GM19467 (cell line): Measurements from ENCODE around the gene ANKS6.

ENCODE experiments used
- ATAC-seq: cut with Tn5 transposase; IDR thresholded peaks from one replicate; pipeline ENCODE4 v1.9.1; 2021; ENCODE audit warnings: mild to moderate bottlenecking, moderate library complexity; ENCODE audit not compliant: unreplicated experiment

ANKS6 gene

GRCh38 chr9:98815391-98815951, 19.1 kb upstream of the ANKS6 start:
- no peak for ATAC-seq

DNA sequence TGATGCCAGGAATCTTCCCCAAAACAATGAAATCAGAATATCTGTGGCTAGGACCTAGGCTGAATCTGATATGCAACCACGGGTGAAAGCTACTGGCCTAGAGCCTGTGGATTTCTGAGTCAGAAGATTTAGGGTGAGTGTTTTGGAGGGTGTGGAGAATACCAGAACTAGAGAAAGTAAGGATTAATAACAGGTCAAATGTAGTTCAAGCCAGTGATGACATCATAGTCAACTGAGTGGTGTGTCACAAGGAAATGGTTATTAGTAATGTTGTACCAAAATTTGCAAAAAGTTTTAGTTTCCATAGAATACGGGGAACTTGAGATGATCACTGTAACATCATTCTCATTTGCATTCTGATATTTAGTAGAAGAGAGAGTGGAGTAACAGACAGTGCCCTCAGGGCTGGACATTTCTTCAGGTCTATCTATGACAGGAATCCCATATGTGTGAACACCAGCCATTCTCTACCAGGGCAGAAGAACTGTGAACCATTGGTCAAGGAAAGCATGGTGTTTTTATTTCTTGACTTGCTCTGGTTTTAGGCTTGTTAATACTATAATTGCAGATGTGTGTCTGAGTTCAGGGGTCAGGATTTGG, 14.8 kb upstream of the ANKS6 start:
- ATAC-seq: no peak

DNA sequence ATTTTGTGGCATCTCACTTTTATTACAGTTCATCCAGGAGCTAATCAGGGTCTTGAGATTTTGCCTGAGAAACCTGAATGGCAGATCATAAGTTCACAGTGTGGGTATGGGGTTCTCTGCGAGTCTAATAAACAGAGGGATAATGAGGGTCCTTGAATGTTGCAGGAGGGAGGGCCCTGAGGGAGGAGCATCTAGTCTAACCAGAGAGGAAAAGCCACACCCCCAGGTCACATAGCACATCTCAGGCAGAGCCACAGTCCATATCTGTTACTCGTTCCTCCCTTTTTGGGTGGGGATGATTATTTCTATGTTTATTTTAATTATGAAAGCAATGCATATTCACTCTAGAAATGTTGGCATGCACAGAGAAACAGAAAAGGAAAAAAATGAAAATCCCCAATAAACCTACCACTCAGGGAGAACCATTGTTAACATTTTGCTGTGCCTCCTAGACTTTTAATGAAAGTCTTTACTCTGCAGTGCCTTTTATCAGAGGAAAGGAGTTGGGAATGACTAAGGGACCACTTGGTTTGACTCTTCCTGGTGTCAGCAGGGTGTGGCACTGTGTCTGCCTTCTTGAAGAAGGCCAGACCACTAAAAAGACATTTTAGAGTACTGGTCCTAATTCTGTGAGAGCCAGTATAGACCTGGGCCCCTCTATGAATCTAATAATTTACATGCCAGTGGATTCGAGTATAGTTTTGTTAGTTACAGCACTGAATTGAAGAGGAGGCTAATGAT, 13.9 kb upstream of the ANKS6 start:
- ATAC-seq: no peak

DNA sequence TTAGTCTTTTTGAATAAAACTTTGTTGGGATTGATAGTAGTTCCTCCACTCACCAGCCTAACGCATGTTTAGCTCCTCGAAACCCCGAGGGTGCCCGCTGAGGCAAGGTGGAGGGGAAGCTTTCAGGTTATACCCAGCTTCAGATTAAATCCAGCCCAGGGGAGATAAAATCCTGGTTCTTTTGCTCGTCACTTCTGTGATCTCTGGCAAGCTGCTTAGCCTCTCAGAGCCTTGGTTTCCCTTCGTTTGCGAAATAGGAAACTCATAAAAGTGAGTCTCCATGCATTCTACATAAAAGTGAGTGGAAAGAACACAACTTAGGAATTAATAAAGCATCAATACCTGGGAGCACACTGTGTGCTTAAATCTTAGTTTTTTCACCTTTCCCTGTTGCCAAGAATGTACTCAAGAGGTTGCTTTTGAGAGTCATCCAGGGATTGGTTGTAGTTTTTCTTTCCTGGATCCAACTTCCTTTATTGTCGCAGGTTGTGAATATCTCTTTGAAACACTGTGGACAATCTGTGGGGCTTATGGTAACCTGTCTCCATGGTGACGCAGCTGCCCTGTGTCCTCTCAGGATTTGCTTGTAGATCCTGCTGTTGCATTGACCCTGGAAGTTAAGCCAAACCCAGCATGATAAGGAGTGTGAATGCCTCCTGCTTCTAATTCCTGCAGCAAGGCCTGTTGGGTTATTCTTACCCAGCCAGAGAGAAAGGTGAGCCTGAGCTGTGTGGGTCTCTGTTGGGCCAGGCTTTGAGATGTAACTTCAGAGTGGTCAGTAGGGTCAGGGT, 13.2 kb upstream of the ANKS6 start:
- no peak for ATAC-seq

DNA sequence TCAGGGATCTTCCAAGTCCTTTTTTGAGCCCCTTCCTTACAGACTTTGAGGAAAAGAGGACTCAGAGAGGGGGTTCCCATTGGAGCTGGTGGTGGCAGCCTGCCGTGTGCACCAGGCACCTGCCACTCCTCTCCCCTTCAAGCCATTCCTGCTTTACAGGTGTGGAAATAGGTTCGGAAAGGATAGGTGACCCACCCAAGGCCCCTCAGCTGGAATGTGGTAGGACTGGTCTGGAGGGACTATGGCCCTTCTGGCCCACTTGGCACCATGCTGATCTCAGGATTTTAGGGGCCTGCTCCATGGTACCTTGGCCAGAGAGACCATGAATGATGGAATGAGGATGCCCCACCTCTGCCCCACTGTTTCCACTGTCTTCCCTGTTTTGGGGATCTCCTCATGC, 12.5 kb upstream of the ANKS6 start:
- no peak for ATAC-seq

GRCh38 chr9:98808411-98808815, 12.1 kb upstream of the ANKS6 start:
- ATAC-seq: no peak

GRCh38 chr9:98807814-98808195, 11.4 kb upstream of the ANKS6 start:
- no peak for ATAC-seq

GRCh38 chr9:98807070-98807813, 10.9 kb upstream of the ANKS6 start, which contains the start of gene GALNT12:
Gene GALNT12 (plus strand): TSS chr9:98807670. CDS start chr9:98807699, 29 bp downstream.
- ATAC-seq: no peak

- no peak for ATAC-seq
Measured at GRCh38 chr9:98806394-98807035, 10.2 kb upstream of the ANKS6 start.

DNA sequence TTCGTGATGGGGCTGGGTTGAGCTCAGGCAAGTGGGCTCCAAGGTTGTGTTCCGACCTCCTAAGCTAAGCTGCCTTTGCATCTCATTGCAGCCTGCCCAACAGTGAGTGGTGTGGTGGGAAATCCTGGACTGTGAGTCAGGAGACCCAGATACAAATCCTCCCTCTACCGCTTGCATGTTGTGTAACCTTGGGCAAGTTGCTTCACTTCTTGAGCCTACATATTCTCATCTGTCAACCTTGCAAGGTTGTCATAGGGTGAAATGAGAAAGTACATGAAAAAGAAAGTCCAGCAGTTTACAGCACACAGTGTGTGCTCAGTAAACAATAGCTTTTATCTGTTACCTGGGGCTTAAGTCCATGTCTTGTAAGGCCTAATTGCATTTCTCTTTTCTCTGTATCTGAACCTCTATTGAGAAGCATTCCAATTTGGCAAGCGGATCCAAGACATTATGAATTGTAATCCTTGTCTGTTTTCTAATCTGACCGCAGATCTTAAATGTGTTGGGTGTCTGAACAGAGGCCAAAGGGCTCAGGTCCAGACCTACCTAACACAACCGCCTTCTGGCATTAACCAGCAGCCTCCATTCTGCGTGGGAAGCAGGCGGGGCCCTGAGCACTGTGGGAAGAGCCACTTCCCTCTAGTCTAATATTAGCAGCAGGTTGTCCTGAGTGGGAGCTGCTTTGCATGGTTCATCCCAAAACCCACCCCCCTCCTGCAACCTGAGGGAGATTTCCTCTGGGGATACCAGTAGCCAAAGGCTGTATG, 9.3 kb upstream of the ANKS6 start:
- no peak for ATAC-seq

DNA sequence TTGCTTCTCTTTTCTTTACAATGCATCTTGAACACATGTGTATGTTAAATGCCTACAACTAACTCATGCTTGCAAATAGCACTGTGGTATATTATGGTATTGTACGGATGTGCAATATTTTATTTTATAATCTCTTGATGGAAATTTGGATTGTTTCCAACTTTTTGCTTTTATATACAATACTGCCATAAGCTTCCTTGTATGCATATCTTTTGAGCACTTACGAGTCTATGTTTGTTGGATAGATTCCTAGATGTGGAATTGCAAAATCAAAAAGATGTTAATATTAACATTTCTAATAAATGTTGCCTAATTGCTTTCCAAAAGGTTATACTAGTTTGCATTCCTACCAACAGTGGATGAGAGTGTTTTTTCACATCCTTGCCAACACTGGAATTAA, 7.7 kb upstream of the ANKS6 start:
- ATAC-seq: no peak

DNA sequence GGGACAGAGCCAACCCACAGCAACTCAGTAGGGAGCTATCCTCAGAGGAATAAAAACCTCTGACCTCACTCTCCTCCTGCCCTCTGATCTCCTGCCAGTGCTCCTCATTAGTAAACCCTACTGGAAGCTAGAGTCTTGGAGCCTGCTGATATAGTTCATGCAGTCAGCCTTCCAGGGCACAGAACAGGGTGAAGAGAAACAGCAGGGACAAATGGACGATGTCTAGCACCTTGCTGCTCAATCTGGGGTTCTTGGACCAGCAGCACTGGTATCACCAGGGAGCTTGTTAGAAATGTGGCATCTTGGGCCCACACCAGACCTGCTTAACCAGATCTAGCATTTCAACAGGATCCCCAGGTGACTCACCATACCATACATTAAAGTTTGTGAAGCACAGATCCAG, 5.6 kb upstream of the ANKS6 start:
- ATAC-seq: no peak

DNA sequence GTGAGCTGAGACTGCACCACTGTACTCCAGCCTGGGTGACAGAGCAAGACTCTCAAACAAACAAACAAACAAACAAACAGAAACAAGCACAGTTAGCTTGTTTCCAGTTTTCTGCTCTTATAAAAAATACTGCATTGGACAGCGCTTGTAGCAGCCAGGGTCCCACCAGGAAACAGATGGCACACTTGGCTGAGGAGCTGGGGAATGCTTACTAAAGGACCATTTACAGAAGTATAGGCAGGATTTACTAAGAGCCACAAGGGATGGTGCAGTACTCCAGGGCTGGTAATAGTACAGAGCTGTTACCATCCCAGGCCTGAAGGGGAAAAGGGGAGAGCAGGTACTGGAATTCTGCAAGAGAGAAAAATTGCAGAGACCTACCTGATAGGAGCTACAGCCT, 5.2 kb upstream of the ANKS6 start:
- ATAC-seq: no peak

GRCh38 chr9:98798254-98798653, 1.9 kb upstream of the ANKS6 start:
- no peak for ATAC-seq

GRCh38 chr9:98797491-98797890, 1.1 kb upstream of the ANKS6 start:
- ATAC-seq: no peak

- ATAC-seq: peak; percentile 28
Measured at GRCh38 chr9:98795970-98796363, 388 bp downstream of the ANKS6 start.

DNA sequence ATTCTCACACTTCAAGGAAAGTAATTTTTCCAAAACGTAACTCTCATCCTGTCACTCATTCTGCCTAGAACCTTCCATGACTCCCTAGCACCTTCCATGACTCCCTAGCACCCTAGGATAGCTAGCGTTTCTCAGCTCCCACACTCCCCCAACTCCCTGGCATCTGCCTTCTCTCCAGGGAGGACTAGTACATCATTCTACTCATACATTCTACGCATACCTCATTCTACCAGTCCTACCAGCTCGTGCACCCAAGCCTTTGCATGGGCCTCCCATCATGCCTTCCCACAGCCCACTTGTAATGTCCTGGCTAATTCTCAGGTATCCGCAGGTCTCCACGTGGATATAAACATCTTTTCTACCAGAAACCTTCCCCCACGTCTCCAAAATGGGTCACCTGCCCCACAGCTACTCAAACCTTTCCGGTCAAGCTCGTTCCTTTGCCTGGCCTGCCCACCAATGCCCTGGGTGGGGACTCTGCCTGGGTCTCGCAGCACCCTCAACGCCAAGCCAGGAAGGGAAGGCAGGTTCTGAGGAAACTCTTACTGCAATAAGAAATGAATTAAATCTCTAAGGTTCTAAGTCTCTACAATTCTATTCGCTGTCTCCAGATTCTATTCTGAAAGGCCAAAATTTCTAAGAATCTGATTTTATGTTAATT, 930 bp downstream of the ANKS6 start:
- ATAC-seq: no peak

DNA sequence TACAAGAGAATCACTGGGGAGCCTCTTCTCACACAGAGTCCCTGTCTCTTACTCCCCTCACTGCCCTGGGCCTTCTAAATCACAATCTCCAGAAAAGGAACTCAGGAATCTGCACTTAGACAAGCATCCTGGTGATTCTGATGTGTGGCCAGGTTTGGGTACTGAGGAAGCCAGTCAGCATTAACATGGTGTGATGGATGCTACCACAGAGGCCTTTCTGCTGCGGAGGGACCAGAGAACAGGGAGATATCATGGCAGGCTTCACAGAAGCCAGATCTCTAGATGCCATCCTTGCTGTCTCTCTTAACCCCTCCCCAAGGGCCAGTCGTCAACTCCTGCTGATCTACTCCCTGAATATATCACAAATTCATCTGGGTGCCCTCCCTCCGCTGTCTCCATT, 1.6 kb downstream of the ANKS6 start:
- ATAC-seq: no peak

GRCh38 chr9:98793031-98793430, 3.3 kb downstream of the ANKS6 start:
- no peak for ATAC-seq
